Cardiac fibroblast (primary cell): ENCODE data around the gene IFT74.
"Not testable (repeated sequence)": the region's sequence is repeated elsewhere in the genome, so short reads cannot be mapped to it uniquely, and the experiment has no call there.

Experiments used
- DNase-seq, 2 donors: peaks; one replicate each; pipeline versions ENCODE4 v3.0.0 to v3.0.0-alpha.2; 2010; ENCODE audit warnings: low read depth in 2 of 2
- H3K4me3 ChIP-seq, 2 donors: replicated peaks in 1 of 2; 1 replicate in 1 of 2; 2 replicates in 1 of 2; pipeline ENCODE4 v1.5.1; 2011; ENCODE audit warnings: low read depth in 2 of 2, low read length in 2 of 2, mild to moderate bottlenecking in 2 of 2, moderate library complexity in 1 of 2
- CTCF ChIP-seq: IDR thresholded peaks from one replicate; pipeline ENCODE4 v1.5.1; 2011; ENCODE audit warnings: low read depth, mild to moderate bottlenecking, low read length, inconsistent platforms

IFT74 gene

GRCh38 chr9:27088981-27089380 lies 132.8 kb downstream of the IFT74 start:
- no peak for TF ChIP-seq CTCF
- DNase-seq = peak; percentile 67 to 86
- no peak overlapping the region for H3K4me3 ChIP-seq

GRCh38 chr9:27089706-27090105 lies 133.5 kb downstream of the IFT74 start:
- no peak for TF ChIP-seq CTCF
- DNase-seq = peak in 1 of 2 donors; percentile 13
- no peak overlapping the region for H3K4me3 ChIP-seq

- TF ChIP-seq CTCF = no peak
- no peak overlapping the region for H3K4me3 ChIP-seq
These were observed 134.0 kb downstream of the IFT74 start for GRCh38 chr9:27090231-27090630.

GRCh38 chr9:27090711-27091110 lies 134.5 kb downstream of the IFT74 start:
- DNase-seq = peak in 1 of 2 donors; percentile 70
- TF ChIP-seq CTCF = no peak
- H3K4me3 ChIP-seq = no peak overlapping the region

More at GRCh38 chr9:27090231-27090630, 134.0 kb downstream of the IFT74 start:
- DNase-seq = peak in 1 of 2 donors; percentile 39

GRCh38 chr9:27092496-27092895 lies 136.3 kb downstream of the IFT74 start:
- not testable (repeated sequence) for DNase-seq, H3K4me3 ChIP-seq

GRCh38 chr9:27093384-27094067 lies 137.3 kb downstream of the IFT74 start:
- not testable (repeated sequence) for H3K4me3 ChIP-seq, DNase-seq

- peak; percentile 75 to 97 for DNase-seq
- no peak overlapping the region for H3K4me3 ChIP-seq
- TF ChIP-seq CTCF = no peak
These were observed 138.6 kb downstream of the IFT74 start for GRCh38 chr9:27094640-27095298.

- no peak for DNase-seq
- no peak overlapping the region for H3K4me3 ChIP-seq
- no peak for TF ChIP-seq CTCF
These were observed 151.0 kb downstream of the IFT74 start for GRCh38 chr9:27107241-27107640.
